GM06990 (cell line): ENCODE measurements around the gene AMPD1.

Source experiments
- DNase-seq: peaks from one replicate; pipeline ENCODE4 v3.0.0-alpha.2; 2011; ENCODE audit not compliant: insufficient read length; ENCODE audit errors: extremely low read depth
- H3K27me3 ChIP-seq: replicated peaks from 2 replicates; pipeline ENCODE4 v1.6.0; 2011; ENCODE audit warnings: low read length; ENCODE audit not compliant: control insufficient read depth, insufficient read depth
- H3K36me3 ChIP-seq: 2 replicates; pipeline ENCODE4 v1.5.1; 2011; ENCODE audit warnings: low read length; ENCODE audit not compliant: control insufficient read depth, insufficient read depth
- H3K4me3 ChIP-seq: replicated peaks from 2 replicates; pipeline ENCODE4 v1.5.1; 2011; ENCODE audit warnings: low read depth, mild to moderate bottlenecking, control low read depth, low read length
- CTCF ChIP-seq: IDR thresholded peaks from 2 replicates; pipeline ENCODE4 v1.5.1; 2011; ENCODE audit warnings: low read length, control low read depth, mild to moderate bottlenecking, inconsistent platforms; ENCODE audit not compliant: insufficient read depth, poor library complexity, severe bottlenecking

Gene AMPD1

DNA sequence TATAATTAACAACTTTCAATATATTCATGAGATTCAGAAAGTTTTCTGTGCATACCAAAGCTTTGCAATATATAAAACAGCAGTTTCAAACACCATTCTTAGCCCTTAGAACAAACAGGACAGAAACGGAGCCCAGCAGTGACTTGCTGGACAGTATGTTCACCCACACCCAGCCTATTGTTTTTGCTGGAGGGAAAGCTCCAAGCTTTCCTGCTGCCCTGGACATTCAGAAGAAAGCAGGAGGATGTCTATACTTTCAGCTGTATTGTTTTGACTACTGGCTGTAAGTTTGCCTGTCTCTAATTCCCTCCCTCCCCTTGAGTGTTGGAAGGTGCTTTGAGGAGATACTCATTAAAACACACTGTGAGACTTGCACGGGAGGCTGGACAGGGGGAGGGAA lies 35.1 kb downstream of the AMPD1 start:
- H3K27me3 ChIP-seq = no peaks in the 10 kb centered on the region
- DNase-seq = no peak
- no peak overlapping the region for H3K4me3 ChIP-seq
- H3K36me3 ChIP-seq = no peaks in the 10 kb centered on the region
- no peak for TF ChIP-seq CTCF

DNA sequence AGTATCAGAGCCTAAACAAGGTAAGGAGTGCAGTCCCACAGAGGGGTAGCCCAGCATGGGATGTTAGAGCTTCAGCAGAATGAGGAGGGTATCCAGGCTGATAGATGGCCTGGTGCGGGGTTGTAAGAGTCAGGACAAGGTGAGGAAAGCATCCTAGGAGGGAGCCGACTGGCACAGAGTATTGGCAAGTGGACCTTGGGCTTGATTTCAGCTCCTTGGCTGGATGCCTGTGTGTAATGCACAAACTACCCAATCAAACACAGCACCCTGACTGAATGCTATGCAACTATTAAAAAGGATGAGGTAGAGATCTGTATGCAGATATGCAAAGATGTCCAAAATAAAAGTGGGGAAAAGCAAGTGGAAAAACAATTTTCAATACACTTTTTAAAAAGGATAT lies 43.5 kb downstream of the AMPD1 start:
- peaks cover 1% of the 10 kb centered on the region; the same call in 1 of the 2 replicates for H3K27me3 ChIP-seq
- H3K4me3 ChIP-seq = no peak overlapping the region
- no peak for TF ChIP-seq CTCF
- no peaks in the 10 kb centered on the region for H3K36me3 ChIP-seq
- no peak for DNase-seq

GRCh38 chr1:114648503-114648902 lies 46.8 kb downstream of the AMPD1 start:
- no peak for DNase-seq
- H3K4me3 ChIP-seq = no peak overlapping the region
- peaks cover 1% of the 10 kb centered on the region; the same call in 1 of the 2 replicates for H3K27me3 ChIP-seq
- TF ChIP-seq CTCF = no peak
- H3K36me3 ChIP-seq = no peaks in the 10 kb centered on the region

GRCh38 chr1:114641377-114641776 lies 54.0 kb downstream of the AMPD1 start:
- H3K4me3 ChIP-seq = no peak overlapping the region
- no peak for TF ChIP-seq CTCF
- no peak for DNase-seq
- no peaks in the 10 kb centered on the region for H3K36me3 ChIP-seq
- H3K27me3 ChIP-seq = no peaks in the 10 kb centered on the region

DNA sequence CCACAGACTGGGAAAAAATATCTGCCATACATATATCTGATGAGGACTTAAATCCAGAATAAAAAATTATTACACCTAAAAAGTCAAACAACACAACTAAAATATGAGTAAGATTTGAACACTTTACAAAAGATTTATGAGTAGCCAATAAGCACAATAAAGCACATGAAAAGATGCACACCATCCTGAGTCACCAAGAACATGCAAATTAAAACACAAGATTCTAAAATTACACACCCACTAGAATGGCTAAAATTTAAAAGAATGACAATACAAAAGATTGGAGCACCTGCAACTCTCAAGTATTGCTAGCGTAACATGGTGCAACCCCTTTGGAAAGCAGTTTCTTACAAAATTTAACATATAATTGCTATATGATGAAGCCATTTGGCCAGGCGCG lies 56.4 kb downstream of the AMPD1 start:
- no peaks in the 10 kb centered on the region for H3K36me3 ChIP-seq
- H3K27me3 ChIP-seq = no peaks in the 10 kb centered on the region
- no peak for TF ChIP-seq CTCF
- H3K4me3 ChIP-seq = no peak overlapping the region
- no peak for DNase-seq

DNA sequence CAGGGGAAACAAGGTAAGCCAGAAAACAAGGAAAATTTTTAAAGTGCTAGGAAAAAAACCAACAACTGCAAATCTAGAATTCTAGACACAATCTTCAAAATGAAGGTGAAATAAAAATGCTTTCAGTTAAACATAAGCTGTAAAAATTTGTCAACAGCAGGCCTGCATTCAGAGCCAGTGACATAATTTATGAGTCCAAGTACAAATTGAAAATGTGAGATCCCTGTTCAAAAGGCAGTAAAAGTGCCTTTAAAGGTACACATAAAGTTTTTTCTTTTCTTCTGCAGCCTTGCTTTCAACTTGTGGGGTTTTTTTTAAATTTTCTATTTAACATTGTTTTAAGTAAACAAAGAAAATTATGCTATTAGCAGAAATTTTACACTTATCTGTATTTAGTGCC lies 62.9 kb downstream of the AMPD1 start:
- Histone ChIP-seq H3K36me3 (no peaks in the 10 kb centered on the region), H3K4me3 (no peak overlapping the region), H3K27me3 (no peaks in the 10 kb centered on the region)
- TF ChIP-seq CTCF = no peak
- no peak for DNase-seq
